Measurements from ENCODE around the gene MTIF3.

MTIF3 gene

DNA sequence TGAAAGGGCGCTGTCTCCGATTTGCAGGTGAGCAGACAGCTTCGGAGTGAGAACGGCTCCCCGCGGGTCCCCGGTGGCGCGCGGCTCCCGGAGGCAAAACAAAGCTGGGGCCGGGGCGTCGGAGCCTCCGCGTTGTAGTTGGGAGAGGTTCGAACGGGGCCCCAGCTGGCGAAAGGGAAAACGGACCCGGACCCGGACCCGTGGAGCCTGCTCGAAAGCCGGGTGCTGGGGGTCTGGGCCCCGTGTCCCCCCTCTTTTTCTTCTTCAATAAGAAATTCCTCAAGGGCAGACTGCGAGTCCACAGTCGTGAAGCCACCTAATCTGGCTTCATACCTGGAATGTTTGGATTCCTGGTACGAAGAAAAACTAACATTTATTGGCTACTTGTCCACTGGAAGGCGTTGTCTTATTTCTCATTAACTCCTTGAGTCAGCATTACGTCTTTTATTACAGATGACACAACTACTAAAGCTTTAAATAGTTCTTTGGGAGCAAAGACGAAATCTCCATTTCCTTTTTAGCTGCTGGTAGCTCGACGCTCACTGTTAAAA, 632 bp upstream of the MTIF3 start:
- Histone ChIP-seq H3K36me3 (no peaks in the 10 kb centered on the region), H3K4me1 (ENCODE audit: control insufficient read depth in 1 of 2, insufficient read depth in 1 of 2, low read depth in 1 of 2, low read length in 1 of 2) (peaks cover 56% of the 10 kb centered on the region in 2 experiments)

DNA sequence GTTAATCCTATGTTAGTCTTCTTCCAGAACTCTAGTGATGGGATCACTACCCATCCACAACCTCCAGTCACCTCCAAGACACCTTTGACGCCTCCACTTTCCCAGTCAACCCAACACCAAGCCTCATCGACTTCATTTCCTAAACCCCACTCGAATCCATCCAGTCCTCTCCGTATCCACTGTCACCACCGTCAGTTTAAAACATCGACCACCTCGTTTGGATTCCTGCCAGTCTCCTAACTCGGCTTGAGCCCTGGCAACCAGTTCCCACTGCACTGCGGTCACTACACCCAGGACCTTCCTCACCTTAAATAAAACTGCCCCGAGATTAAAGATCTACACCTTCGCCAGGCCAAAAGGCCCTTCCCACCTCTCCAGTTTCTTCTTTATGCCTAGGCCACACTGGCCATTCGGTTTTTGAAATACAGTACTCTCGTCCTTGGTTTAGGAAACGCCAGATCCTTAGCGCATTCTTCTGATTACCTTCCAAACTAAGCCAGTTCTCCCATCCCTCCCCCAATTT, 1.2 kb downstream of the MTIF3 start:
- H3K9me3 ChIP-seq, result no peaks in the 10 kb centered on the region
- H3K4me1 ChIP-seq (ENCODE audit: control insufficient read depth in 1 of 2, insufficient read depth in 1 of 2, low read depth in 1 of 2, low read length in 1 of 2), result peaks cover 45 to 47% of the 10 kb centered on the region in 2 experiments
- TF ChIP-seq, protein P1, sequence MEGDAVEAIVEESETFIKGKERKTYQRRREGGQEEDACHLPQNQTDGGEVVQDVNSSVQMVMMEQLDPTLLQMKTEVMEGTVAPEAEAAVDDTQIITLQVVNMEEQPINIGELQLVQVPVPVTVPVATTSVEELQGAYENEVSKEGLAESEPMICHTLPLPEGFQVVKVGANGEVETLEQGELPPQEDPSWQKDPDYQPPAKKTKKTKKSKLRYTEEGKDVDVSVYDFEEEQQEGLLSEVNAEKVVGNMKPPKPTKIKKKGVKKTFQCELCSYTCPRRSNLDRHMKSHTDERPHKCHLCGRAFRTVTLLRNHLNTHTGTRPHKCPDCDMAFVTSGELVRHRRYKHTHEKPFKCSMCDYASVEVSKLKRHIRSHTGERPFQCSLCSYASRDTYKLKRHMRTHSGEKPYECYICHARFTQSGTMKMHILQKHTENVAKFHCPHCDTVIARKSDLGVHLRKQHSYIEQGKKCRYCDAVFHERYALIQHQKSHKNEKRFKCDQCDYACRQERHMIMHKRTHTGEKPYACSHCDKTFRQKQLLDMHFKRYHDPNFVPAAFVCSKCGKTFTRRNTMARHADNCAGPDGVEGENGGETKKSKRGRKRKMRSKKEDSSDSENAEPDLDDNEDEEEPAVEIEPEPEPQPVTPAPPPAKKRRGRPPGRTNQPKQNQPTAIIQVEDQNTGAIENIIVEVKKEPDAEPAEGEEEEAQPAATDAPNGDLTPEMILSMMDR (IDR thresholded peaks at IDR 0.05), result no peak
- no peaks in the 10 kb centered on the region for H3K36me3 ChIP-seq
- no peaks in the 10 kb centered on the region for H3K27me3 ChIP-seq
- H3K4me3 ChIP-seq (ENCODE audit: low read depth in 1 of 2, low read length in 1 of 2), result peak overlapping the region; percentile 95 to 99
- peak overlapping the region; percentile 97 for H3K27ac ChIP-seq

More for the DNA sequence above, 632 bp upstream of the MTIF3 start:
- H3K4me3 ChIP-seq (ENCODE audit: low read depth in 1 of 2, low read length in 1 of 2), result peak overlapping the region; percentile 95 to 99
- H3K27me3 ChIP-seq, result no peaks in the 10 kb centered on the region
- TF ChIP-seq, protein P1 (IDR thresholded peaks at IDR 0.05), result no peak
- no peaks in the 10 kb centered on the region for H3K9me3 ChIP-seq
- peak overlapping the region; percentile 97 for H3K27ac ChIP-seq

DNA sequence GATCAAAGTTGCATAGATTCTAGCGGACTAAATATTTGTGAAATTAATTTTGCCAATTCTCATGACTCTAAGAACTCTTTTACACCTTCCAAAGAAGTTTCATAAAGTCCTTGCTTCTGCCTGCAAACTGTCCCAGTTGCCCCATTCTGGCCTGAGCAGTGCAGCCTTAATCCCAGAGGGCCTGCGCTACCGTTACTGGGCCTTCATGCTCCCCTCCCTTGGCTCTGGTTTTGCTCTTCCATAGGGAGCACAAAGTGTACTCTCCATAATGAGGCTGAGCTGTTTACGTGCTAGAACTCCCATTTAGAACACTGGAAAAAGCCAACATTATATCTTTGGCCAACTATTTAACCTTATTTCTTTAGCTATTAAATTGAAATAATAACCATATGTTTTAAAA, 2.1 kb downstream of the MTIF3 start:
- peaks cover under 1% of the 10 kb centered on the region for H3K36me3 ChIP-seq
- peaks cover 45 to 47% of the 10 kb centered on the region in 2 experiments for H3K4me1 ChIP-seq (ENCODE audit: control insufficient read depth in 1 of 2, insufficient read depth in 1 of 2, low read depth in 1 of 2, low read length in 1 of 2)
- H3K27ac ChIP-seq, result no peak overlapping the region
- TF ChIP-seq, protein P1 (IDR thresholded peaks at IDR 0.05), result no peak
- H3K27me3 ChIP-seq, result no peaks in the 10 kb centered on the region
- H3K4me3 ChIP-seq (ENCODE audit: low read depth in 1 of 2, low read length in 1 of 2), result no peak overlapping the region
- H3K9me3 ChIP-seq, result no peaks in the 10 kb centered on the region

DNA sequence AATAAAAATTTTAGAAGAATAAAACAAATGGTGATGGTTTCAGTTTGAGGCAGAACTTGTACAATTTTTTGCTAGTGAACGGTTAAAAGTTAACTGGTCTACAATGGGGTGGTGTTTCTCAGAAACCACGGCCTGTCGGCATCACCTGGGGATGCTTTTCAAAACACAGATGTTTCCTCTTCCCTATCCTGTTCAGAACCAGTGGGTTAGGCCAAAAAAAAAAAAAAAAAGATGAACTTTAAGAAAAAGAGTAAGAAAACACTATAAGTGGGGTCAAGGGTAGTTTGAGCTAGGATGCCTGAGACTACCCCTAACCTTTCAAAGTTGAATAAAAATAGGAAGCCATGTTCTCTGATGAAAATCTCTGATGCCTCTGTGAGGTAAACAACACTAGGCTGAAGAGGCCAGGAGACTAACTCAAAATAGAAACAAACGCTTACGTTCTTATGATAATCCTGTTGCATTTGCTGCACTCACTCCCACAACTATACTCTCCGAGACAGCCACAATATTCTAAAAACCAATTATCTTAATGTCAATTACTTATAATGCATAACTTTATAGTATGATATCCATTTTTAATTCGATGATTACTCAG, 3.3 kb downstream of the MTIF3 start:
- Histone ChIP-seq H3K27ac (peak overlapping the region; percentile 51), H3K36me3 (peaks cover 13% of the 10 kb centered on the region), H3K4me1 (ENCODE audit: control insufficient read depth in 1 of 2, insufficient read depth in 1 of 2, low read depth in 1 of 2, low read length in 1 of 2) (peaks cover 52 to 56% of the 10 kb centered on the region in 2 experiments), H3K9me3 (no peaks in the 10 kb centered on the region), H3K27me3 (no peaks in the 10 kb centered on the region), H3K4me3 (ENCODE audit: low read depth in 1 of 2, low read length in 1 of 2) (no peak overlapping the region)
- TF ChIP-seq, protein P1 (IDR thresholded peaks at IDR 0.05), result no peak

DNA sequence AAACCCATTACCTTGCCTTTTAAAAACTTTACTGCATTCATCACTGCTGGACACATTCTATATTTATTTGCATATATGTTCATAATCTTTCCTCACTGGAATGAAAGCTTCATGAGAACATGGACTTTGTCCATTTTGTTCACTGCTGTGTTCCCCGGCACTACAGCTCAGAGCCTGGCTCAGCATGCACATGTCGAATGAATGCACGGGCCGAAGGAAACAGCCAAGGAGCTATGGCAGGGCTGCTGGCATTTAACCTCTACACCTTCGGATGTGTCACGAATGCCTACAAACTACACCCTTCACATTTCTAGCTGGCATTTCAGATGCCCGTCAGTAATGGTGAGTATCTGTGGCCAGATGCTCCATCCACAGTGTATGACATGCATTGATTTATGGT, 7.6 kb downstream of the MTIF3 start:
- Histone ChIP-seq H3K9me3 (no peaks in the 10 kb centered on the region), H3K4me1 (ENCODE audit: control insufficient read depth in 1 of 2, insufficient read depth in 1 of 2, low read depth in 1 of 2, low read length in 1 of 2) (peaks cover 24 to 29% of the 10 kb centered on the region in 2 experiments), H3K27ac (peak overlapping the region; percentile 28), H3K4me3 (ENCODE audit: low read depth in 1 of 2, low read length in 1 of 2) (no peak overlapping the region), H3K36me3 (peaks cover 50% of the 10 kb centered on the region), H3K27me3 (no peaks in the 10 kb centered on the region)
- TF ChIP-seq, protein P1 (IDR thresholded peaks at IDR 0.05), result no peak
